Endothelial cell of umbilical vein (primary cell): ENCODE data around the gene ABCB9. TPM values are rescaled to one million over a fixed set of nuclear protein-coding genes. Genes with fewer than 3 reads are reported as not detected.

Source experiments
- BruUV-seq: library from RNA; stranded (reverse); fragments of 400-500 nt; replicated peaks from 2 replicates; lab custom pipeline; 2021; lab: Mats Ljungman, UMichigan
- CTCF ChIA-PET: fragments of 300-600, 350-600 bp; sonication (Branson Sonifier 250); formaldehyde crosslinking; loops from one replicate; lab custom pipeline; 2021; ENCODE audit warnings: antibody characterized with exemption, inconsistent platforms; lab: Charles Lee
- POLR2A ChIA-PET: fragments of 300-600, 350-600 bp; sonication (Branson Sonifier 250); formaldehyde crosslinking; loops from one replicate; lab custom pipeline; 2021; ENCODE audit warnings: antibody characterized with exemption, inconsistent platforms; lab: Charles Lee
- DNase-seq: peaks from one replicate; pipeline ENCODE4 v3.0.0-alpha.2; 2011; ENCODE audit warnings: low read depth, low spot score
- FAIRE-seq: peaks from 2 replicates; lab custom pipeline; 2011; peaks lifted over from hg19 to GRCh38; lab: Jason Lieb, UNC
- H2AFZ ChIP-seq: 2 replicates; pipeline ENCODE4 v1.6.0; 2012; ENCODE audit warnings: low read depth, low read length, control low read depth, inconsistent platforms
- H3K27ac ChIP-seq: 2 replicates; pipeline ENCODE4 v1.5.1; 2011; ENCODE audit warnings: low read depth, mild to moderate bottlenecking, control low read depth, low read length, moderate library complexity; ENCODE audit not compliant: insufficient read depth
- H3K27me3 ChIP-seq, 2 experiments: 2 replicates each; pipeline versions ENCODE4 v1.6.0 to v1.6.1; 2011; ENCODE audit warnings: low read length in 2 of 2, mixed read lengths in 1 of 2; ENCODE audit not compliant: control insufficient read depth in 2 of 2, insufficient read depth in 2 of 2
- H3K36me3 ChIP-seq, 2 experiments: 2 replicates in 1 of 2; 3 replicates in 1 of 2; pipeline ENCODE4 v1.5.1; 2011; ENCODE audit warnings: low read length in 2 of 2, mild to moderate bottlenecking in 1 of 2, moderate library complexity in 1 of 2; ENCODE audit not compliant: control insufficient read depth in 2 of 2, insufficient read depth in 2 of 2; ENCODE audit errors: extremely low read depth in 1 of 2
- H3K4me1 ChIP-seq: 3 replicates; pipeline ENCODE4 v1.5.1; 2011; ENCODE audit warnings: mild to moderate bottlenecking, low read length; ENCODE audit not compliant: control insufficient read depth, insufficient read depth; ENCODE audit errors: extremely low read depth
- H3K4me2 ChIP-seq: 2 replicates; pipeline ENCODE4 v1.6.1; 2011; ENCODE audit warnings: low read length, control low read depth, mixed read lengths; ENCODE audit not compliant: insufficient read depth
- H3K4me3 ChIP-seq, 3 experiments: fragments of 200-600 bp in 1 of 3; sonication (generic), shearing (Covaris generic) in 1 of 3; replicated peaks in 1 of 3; 2 replicates each; pipeline ENCODE4 v1.5.1; 2011 to 2016; ENCODE audit warnings: control low read depth in 3 of 3, low read length in 3 of 3, mild to moderate bottlenecking in 2 of 3, inconsistent platforms in 1 of 3, low read depth in 1 of 3, moderate library complexity in 1 of 3; ENCODE audit not compliant: insufficient read depth in 1 of 3
- H3K79me2 ChIP-seq: 2 replicates; pipeline ENCODE4 v1.6.0; 2012; ENCODE audit warnings: low read length, inconsistent platforms; ENCODE audit not compliant: control insufficient read depth, insufficient read depth
- H3K9ac ChIP-seq: replicated peaks from 2 replicates; pipeline ENCODE3; 2011; ENCODE audit warnings: low read length, control low read depth; ENCODE audit not compliant: insufficient read depth; ENCODE audit errors: extremely low read depth
- H3K9me1 ChIP-seq: replicated peaks from 3 replicates; pipeline ENCODE4 v1.6.0; 2011; ENCODE audit warnings: mild to moderate bottlenecking, low read length; ENCODE audit not compliant: control insufficient read depth, insufficient read depth; ENCODE audit errors: extremely low read depth
- H3K9me3 ChIP-seq: replicated peaks from 2 replicates; pipeline ENCODE4 v1.5.1; 2012; ENCODE audit warnings: low read length, inconsistent platforms; ENCODE audit not compliant: control insufficient read depth, insufficient read depth
- H4K20me1 ChIP-seq: replicated peaks from 2 replicates; pipeline ENCODE3; 2011; ENCODE audit warnings: mild to moderate bottlenecking, low read length; ENCODE audit not compliant: control insufficient read depth, insufficient read depth; ENCODE audit errors: extremely low read depth
- CTCF ChIP-seq, 2 donors: IDR thresholded peaks; 1 replicate in 1 of 2; 2 replicates in 1 of 2; pipeline ENCODE4 v1.5.1; 2011; ENCODE audit warnings: low read length in 2 of 2, mild to moderate bottlenecking in 2 of 2, moderate library complexity in 2 of 2, control low read depth in 1 of 2, inconsistent platforms in 1 of 2, low read depth in 1 of 2; ENCODE audit not compliant: insufficient read depth in 1 of 2; ENCODE audit errors: extremely low read depth in 1 of 2
- FOS ChIP-seq: IDR thresholded peaks from 2 replicates; pipeline ENCODE4 v1.6.1; 2011; ENCODE audit warnings: mild to moderate bottlenecking, low read length, moderate library complexity, borderline replicate concordance; ENCODE audit not compliant: insufficient read depth
- GATA2 ChIP-seq: IDR thresholded peaks from 2 replicates; pipeline ENCODE4 v1.7.0; 2011; ENCODE audit warnings: low read depth, mild to moderate bottlenecking, moderate library complexity, mixed read lengths, low read length; ENCODE audit not compliant: insufficient read length, insufficient read depth
- MYC ChIP-seq: IDR thresholded peaks from one replicate; pipeline ENCODE4 v1.6.1; 2011; ENCODE audit warnings: mild to moderate bottlenecking, low read depth, low read length
- POLR2A ChIP-seq: IDR thresholded peaks from 2 replicates; pipeline ENCODE4 v1.6.1; 2012; ENCODE audit warnings: low read depth, mild to moderate bottlenecking, control low read depth, low read length
- dilution Hi-C: fragments of 300-500 bp; cut with MboI; formaldehyde crosslinking; loops from one replicate; pipeline ENCODE4 v1.15.0; 2019; ENCODE audit warnings: low sequenced_read_pairs; ENCODE audit not compliant: extremely low pct_ligation_motif_present
- intact Hi-C: fragments of 100-400 bp; cut with micrococcal nuclease; formaldehyde crosslinking; loops from one replicate; pipeline ENCODE4 v1.10.0; 2022
- polyA plus RNA-seq, 4 experiments: library from polyadenylated mRNA; depleted of rRNA in 3 of 4; stranded (reverse) in 3 of 4; unstranded in 1 of 4; fragments of >200 nt; gene quantifications; 2 replicates each; pipeline versions ENCODE4 v1.2.1 to v1.2.3, GENCODE V29; 2011 to 2012; ENCODE audit warnings: missing spikeins in 1 of 4
- total RNA-seq: library from RNA; stranded (reverse); gene quantifications from 2 replicates; pipeline ENCODE4 v1.2.3, GENCODE V29; 2021

Gene ABCB9
- total and polyA plus RNA-seq, 2 donors (not counting 3 experiments of a cell fraction or from before 2014, with no cell fraction given) = 11.7 to 16.9 TPM

GRCh38 chr12:122991623-122992275, 25.5 kb upstream of the ABCB9 start:
- Histone ChIP-seq H3K27me3 (no peaks in the 10 kb centered on the region), H3K27ac (no peak overlapping the region), H4K20me1 (no peaks in the 10 kb centered on the region), H3K9me1 (no peaks in the 10 kb centered on the region), H3K9me3 (no peaks in the 10 kb centered on the region), H3K4me3 (no peak overlapping the region), H3K79me2 (no peaks in the 10 kb centered on the region), H3K36me3 (peaks cover 0 to 3% of the 10 kb centered on the region in 2 experiments), H3K4me2 (no peak overlapping the region), H2AFZ (no peak overlapping the region), H3K9ac (no peak overlapping the region), H3K4me1 (no peaks in the 10 kb centered on the region)
- no peak for TF ChIP-seq GATA2
- no peak for TF ChIP-seq MYC
- no peak for TF ChIP-seq FOS
- no peak for TF ChIP-seq POLR2A
- TF ChIP-seq CTCF (IDR thresholded peaks at IDR 0.05; ENCODE audit: extremely low read depth in 1 of 2, insufficient read depth in 1 of 2, low read depth in 1 of 2, low read length in 2 of 2) = no peak
- ChIA-PET CTCF (no interaction called here), POLR2A (no interaction called here)
- BruUV-seq = no TSS peak
- intact Hi-C loops (no loop called here), dilution Hi-C loops (no loop called here)
- FAIRE-seq = no peak
- DNase-seq = no peak
